Effector CD4-positive, alpha-beta T cell (primary cell): ENCODE data around the gene ADAMTS2.

Source experiments
- DNase-seq: peaks from one replicate; pipeline ENCODE4 v3.0.0-alpha.2; 2020

ADAMTS2 gene

GRCh38 chr5:179151286-179152118 lies 193.8 kb downstream of the ADAMTS2 start:
- DNase-seq = no peak

DNA sequence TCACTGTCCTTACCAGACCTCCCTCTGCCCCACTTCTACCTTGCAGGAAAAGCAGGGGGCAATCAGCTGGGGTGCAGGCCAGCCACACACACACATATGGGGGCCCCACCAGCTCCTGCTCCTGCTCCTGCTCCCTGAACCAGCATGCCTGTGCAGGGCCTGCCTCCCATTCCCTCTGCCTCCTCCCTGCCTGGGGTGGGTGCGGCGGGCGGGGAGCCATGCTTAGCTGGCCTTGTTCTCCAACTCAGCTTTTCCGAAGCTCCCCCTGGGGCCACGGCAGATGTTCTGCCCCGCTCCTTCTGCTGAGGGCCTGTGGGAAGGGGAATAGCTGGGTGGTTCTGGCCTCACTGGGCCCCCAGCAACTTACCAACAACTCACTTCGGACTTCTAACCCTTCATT lies 195.2 kb downstream of the ADAMTS2 start:
- no peak for DNase-seq

- DNase-seq = no peak
Measured at GRCh38 chr5:179149278-179149677, 196.0 kb downstream of the ADAMTS2 start.

GRCh38 chr5:179148703-179149170 lies 196.5 kb downstream of the ADAMTS2 start:
- DNase-seq = no peak

DNA sequence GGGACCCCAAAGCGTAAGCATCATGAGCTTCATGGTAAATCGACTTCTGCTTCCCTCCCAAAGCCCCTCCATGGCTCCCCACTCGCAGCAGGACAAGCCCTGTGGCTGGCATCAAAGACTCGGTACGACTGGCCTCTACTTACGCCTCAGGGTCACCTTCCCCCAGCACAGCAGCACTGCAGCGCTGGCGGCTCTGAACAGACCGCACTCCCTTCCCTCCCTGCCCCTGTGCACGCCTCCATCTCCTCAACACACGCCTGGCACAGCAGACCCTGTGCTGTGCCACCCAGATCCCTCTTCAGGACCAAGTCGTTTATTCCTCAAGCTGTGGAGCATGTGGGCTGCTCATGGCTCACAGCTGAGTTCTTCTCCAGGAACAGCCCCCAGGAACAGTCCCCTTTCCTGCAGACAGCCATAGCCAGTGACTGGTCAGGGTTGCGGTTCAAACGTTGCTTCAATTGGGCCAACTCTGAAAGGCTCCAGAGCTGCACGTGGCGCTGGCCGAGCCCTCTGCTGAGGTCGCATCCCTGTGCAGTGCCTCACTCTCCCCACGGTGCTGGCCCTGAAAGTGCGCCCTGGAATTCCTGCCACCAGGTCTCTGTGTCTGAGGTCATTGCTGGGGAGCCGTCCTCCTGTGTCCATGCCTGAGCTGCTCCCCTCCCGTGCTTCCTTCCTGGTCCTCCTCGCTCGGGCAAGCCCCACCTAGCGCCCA lies 197.1 kb downstream of the ADAMTS2 start:
- no peak for DNase-seq

DNA sequence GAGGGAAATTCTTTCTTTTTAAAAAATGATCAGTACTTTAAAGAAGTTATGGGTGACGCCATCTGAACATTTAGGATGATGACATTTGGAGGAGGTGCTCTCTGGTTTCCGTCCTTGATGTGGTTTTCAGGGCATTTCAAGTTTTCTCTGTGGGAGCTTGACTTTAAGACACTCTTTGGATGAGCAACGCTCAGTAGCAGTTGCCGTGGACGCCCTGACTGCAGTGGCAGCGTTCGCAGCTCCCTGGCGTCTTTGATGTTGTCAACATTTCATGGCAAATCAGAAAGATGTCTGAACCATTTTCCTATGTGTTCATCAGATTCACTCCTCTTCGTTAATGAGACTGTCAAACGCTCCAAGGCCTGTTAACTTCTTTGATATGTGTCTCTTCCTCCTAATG lies 199.0 kb downstream of the ADAMTS2 start:
- DNase-seq = no peak

DNA sequence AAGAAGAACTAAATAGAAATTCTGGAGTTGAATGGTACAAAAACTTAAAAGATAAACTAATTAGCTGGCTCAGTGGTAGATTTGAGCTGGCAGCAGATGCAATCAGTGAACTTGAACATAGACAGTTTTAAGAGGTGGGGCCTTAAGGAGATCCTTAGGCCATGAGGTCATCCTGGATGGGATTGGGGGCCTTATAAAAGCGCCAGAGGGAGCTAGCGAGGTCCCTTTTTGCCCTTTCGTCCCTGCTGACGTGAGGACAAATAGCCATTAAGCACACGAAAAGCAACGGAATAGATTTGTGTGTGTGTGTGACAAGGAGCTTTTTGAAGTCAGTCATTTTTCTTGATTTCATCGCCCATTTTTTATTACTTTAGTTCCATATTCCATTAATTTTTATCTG lies 201.8 kb downstream of the ADAMTS2 start:
- no peak for DNase-seq

DNA sequence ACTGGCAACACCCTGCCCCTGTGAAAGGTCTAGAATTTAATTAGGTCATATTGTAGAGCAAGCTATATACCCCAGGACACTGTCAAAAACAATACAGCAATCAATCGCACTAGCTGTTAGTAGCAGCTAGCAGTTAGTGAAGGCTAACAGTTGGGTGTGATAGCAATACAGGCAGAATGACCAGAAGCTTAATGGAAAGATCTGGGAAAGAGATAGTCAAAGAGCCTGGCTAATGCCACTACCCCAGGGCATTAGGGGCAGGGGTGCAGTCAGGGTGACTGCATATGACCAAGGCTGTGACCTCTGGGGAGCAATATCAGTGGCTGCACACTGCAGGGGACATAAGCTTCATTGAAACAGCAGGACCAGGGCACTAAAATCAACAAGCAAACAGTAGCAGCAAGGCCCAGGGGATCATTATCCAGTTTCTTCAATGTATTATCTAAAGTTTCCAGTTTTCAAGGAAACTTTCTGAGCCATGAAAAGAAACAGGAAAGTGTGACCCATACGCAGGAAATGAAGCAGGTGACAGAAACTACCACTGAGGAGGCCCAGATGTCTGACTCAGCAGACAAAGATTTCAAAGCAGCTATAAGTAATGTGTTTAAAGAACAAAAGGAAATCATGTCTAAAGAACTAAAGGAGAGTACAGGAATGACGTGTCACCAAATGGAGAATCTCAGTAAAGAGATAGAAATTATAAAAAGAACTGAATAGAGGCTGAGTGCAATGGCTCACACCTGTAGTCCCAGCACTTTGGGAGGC lies 202.6 kb downstream of the ADAMTS2 start:
- DNase-seq = no peak

- DNase-seq = no peak
Measured at GRCh38 chr5:179141867-179142266, 203.4 kb downstream of the ADAMTS2 start.

DNA sequence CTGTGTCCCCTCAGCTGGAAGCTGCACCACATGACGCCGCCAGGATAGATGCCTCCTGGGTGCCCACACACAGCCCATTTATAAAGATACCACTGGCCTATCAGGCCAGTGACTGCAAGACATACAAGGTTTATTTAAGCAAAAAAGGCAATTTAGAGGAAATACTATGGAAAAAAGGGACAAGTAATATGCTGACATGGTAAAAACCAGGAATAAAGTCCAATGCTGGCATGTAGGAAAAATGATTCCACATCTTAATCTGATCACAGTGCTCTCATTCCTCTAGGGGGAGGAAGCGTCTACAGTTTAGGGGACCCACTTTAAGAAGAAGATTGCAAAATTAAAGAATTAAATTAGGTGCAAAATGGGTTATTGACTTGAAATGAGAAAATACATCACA lies 205.0 kb downstream of the ADAMTS2 start:
- DNase-seq = no peak

DNA sequence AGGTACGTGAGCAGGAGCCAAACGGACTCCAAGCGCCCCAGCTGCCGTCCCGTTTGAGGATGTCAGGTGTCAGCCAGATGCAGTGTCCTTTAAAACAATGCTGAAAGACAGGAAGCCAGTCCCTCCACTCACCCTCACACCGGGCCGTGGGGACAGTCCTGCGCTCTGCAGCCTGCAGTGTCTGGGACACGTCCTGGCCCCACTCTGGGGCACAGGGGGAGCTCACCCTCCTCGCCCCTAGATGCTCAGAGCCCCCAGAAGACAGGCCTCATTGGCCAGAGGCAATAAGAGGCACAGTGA lies 205.4 kb downstream of the ADAMTS2 start:
- DNase-seq = no peak

DNA sequence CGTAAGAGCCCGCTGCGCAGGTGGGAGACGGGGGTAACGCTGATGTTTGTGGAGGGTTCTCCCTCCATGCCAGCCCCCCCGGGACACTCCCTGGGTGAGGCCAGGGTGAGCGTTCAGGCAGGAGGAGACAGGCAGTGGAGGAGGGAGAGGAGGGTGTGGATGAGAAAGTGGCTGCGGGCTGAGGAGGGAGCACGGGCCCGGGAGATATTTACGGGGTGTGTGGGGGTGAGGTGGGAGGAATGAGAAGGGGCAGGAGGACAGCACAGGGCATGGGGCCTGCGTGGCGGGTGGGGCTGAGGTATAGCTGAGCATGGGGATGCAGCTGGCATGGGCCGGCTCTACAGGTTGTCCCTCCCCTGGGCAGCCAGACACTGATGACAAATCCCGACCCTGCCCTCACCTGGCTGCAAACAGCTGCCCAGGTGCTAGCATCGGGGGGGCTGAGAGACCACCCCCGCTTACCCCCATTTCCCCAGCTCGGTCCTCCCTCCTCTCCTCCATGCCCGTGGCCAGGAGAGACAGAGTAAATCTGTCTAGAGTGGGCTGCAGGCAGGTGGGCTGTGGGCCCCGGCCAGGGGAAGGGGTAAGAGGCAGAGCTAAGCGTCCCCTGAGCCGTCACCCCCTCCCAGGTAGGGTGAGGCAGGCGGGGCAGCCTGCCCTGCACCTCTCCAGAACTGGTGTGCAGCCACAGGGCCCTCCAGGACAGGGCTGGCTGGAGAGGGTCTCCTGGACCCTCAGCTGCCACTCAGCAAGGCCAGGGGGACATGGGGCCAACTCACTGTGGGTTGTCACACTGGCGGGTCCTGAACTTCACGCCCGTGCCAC lies 205.9 kb downstream of the ADAMTS2 start:
- DNase-seq = no peak

DNA sequence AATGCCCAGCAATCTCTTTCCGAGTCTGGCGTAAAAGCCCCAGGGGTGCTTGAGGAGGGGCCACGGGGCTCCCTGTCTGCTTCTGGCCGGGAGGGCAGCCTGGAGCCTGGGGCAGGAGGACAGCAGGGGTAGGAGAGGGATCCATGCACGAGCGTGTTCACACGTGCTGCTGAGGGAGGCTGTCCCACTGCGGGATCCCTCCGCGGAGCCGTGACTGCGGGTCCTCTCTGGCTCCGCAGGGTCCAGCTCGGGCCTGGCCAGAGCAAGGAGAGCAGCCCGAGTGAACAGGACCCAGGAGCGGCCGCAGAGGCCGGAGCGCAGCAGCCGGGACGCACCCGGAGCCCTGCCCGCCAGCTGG lies 206.7 kb downstream of the ADAMTS2 start:
- DNase-seq = no peak

DNA sequence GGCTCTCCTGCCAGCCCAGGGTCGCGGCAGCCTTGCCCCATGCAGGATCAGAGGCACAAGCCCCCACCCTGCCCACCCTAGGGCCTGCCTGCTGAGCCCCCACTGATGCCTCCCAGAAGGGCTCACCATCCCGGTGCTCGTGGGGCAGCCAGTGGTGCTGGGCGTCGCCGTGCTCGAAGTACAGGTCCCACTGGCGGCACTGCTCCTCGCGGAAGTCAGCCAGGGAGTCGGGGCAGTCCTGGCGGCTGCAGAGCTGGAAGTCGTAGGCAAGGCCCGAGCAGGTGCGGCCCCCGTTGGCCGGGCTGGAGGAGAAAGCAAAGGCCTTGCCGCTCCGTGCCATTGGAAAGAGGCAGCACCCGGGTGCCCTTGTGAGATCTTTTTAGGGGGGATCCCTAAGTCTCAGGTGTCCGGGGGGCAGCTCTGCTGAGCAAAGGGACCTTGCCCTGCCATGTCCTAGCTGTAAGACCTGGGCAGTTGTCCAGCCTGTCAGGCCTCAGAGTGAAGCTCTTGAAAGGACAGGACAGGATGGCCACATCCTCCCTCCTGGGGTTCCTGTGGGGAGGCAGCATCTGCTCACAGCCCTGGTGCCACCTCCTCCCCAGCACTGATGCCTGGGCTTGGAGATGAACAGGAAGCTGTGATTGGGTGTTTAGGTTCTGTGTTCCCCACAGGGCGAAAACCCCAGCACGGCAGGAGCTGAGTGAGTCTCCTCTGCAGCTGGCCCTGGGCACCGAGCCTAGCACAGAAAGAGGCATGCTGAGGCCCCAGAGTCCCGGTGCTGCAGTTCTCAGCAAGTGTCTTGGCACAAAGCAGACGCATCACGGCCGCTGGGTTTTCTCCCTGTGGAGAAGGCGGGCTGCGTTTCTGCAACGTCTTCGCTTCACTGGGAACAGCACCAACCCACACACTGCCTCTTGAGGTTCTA lies 207.4 kb downstream of the ADAMTS2 start:
- DNase-seq = no peak

GRCh38 chr5:179137016-179137642 lies 208.1 kb downstream of the ADAMTS2 start:
- no peak for DNase-seq

- DNase-seq = no peak
Measured at GRCh38 chr5:179135441-179136215, 209.6 kb downstream of the ADAMTS2 start.

GRCh38 chr5:179135006-179135405 lies 210.3 kb downstream of the ADAMTS2 start:
- DNase-seq = no peak

DNA sequence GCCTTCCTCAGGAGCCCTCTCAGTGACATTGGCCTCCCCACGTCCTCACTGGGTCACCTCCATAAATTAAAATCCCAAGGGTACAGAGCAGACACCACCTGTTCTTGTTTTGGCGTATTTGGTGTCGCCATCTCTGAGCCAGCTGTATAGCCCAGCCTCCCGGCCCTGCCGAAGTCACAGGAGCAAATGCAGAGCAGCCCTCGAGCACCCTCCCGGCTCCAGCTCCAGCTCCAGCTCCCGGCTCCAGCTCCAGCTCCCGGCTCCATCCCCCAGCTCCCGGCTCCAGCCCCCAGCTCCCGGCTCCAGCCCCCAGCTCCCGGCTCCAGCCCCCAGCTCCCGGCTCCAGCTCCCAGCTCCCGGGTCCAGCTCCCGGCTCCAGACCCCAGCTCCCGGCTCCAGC lies 210.8 kb downstream of the ADAMTS2 start:
- no peak for DNase-seq

DNA sequence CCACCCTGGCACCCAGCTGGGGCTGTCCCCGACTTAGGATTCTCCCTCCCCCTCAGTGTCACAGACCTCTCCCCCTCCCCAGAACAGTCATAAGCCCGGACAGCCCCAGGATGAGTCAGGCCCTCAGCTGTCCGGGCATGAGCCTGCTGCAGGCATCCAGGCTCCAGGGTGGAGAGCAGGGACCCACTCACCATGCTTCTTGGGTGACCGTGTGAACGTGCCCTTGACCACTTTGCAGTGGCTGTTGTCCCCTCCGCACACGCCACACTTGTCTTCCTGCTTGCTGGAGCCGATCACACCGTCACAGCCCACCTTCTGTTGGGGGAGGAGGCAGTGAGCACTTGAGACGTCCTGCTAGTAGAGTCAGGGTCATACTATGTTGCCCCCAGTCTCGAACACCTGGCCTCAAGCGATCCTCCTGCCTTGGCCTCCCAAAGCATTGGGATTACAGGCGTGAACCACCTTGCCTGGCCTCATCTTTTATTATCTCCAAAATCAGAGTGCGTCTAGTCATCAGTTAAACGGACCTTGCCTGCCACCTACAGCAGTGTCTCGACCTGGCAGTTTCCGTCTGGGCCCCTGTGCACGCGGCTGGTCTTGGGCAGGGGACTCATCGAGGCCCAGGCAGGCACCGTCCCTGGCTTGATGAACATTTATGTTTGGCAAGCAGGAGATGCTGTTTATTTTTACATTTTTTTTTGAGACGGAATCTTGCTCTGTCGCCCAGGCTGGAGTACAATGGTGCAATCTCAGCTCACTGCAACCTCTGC lies 212.5 kb downstream of the ADAMTS2 start:
- no peak for DNase-seq
